GM19240 (cell line): ENCODE data around the gene PPP2R2C.

Source experiments
- DNase-seq: peaks from one replicate; pipeline ENCODE4 v3.0.0; 2011; ENCODE audit warnings: low spot score; ENCODE audit not compliant: insufficient read length

The PPP2R2C gene

GRCh38 chr4:6332042-6332668 lies 140.3 kb downstream of the PPP2R2C start:
- no peak for DNase-seq

GRCh38 chr4:6331468-6331867 lies 140.9 kb downstream of the PPP2R2C start:
- no peak for DNase-seq

DNA sequence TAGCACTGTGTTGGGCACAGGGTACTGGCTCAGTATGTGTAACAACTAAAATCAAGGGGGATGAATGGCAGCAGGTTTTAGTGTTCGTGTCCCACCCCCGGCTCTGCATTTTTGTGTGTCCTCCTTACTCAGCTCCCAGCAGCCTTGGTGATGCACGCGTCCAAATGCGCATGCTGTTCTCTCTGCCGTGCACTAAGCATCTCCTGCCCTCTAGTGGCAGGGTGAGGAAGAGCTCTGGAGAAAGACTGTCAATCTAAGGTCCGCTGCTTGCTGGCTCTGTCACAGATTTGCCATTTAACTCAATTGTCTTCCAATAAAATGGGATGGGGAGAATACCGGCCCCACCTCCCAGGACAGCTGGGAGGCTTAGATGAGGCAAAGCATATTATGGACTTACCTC lies 141.4 kb downstream of the PPP2R2C start:
- DNase-seq, result no peak

- no peak for DNase-seq
These were observed 142.0 kb downstream of the PPP2R2C start for GRCh38 chr4:6330384-6330767.

DNA sequence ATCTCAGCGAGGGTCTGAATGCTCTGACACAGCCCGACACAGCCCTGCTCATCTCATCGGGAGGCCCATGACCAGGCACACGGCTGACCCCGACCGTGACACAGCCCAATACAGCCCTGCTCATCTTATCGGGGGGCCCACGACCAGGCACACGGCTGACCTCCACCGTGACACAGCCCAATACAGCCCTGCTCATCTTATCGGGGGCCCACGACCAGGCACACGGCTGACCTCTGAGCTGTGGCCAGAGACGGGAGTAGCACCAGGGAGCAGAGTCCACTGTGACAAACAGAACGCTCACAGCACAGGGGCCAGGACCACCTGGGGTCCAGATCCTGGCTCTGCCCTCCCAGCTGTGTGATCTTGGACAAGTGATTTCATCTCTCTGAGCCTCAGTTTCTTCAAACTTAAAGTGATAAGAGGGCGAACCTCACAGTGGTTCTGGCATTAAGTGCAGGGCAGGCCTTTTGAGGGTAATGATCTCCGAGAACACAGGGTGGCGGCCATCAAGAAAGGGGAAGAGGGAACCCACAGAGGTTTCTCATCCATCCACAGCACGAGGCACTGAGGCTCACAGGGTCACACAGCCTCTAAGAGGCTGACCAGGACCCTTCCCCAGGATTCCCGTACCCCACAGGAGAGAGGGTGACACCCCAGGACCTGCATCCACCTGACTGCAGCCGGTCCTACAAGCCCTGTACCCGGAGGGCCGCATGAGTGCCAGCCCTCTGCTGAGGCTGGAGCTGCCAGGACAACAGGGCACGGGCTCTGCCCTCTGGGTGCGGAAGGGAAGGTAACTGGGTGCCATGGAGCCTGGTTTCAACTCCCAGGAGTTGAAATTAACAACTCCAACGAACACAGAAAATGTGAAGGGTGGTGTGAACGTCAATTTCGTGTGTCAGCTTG lies 142.7 kb downstream of the PPP2R2C start:
- no peak for DNase-seq

GRCh38 chr4:6328526-6328925 lies 143.9 kb downstream of the PPP2R2C start:
- no peak for DNase-seq

DNA sequence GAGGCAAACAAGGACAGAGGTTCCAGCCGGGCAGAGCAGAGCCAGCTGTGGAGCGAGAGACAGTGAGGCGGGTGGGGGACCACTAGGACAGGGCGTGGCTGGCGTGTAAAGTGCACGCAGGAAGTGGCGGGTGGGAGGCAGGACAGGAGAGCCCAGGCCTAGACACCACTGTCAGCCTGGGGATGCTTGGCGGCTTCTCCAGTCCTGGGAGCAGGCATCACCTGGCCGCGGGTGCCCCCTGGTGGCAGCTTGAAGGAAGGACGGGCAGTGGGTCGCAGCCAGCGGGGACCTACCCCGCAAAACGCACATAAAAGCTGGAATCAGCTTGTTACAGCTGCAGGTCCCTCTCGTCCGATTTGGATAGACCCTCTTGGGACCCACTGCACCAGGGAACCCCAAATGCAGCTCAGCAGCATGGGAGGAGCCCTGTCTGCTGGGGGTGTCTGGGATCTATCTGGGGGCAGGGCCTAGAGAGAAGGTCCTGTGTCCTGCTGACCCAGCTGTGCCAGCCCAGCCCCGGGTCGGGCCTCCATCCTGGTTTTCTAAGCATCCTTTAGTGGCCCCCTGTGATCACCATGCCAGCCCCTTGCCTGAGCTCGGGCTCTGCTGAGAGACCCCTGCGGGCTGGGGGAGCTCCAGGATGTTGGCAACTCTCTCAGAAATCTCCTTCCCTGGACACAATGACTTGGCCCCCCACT lies 145.0 kb downstream of the PPP2R2C start:
- peak; percentile 83 for DNase-seq

- DNase-seq, result no peak
These were observed 145.9 kb downstream of the PPP2R2C start for GRCh38 chr4:6326312-6327060.

DNA sequence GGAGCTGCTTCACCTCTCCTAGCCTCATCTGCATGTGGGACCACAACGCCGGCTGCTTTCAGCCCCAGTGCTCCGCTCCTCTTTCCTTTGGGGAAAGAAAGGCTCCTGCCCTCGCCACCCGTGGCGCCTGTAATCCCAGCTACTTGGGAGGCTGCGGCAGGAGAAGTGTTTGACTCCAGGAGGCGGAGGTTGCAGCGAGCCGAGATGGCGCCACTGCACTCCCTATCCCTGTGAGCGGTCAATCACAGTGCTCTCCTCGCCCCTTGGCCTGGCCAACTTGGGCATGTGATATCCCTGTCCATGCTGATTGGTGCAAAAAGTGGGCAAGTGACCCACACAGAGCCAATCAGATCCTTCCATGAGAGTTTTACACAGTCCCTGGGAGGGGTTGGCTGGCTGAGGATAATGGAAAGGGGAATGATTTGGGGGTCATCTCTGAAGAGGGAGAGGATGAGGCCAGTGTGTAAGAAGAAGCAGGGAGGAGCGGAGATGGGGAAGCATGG lies 146.6 kb downstream of the PPP2R2C start:
- no peak for DNase-seq

GRCh38 chr4:6324999-6325787 lies 147.2 kb downstream of the PPP2R2C start:
- no peak for DNase-seq

DNA sequence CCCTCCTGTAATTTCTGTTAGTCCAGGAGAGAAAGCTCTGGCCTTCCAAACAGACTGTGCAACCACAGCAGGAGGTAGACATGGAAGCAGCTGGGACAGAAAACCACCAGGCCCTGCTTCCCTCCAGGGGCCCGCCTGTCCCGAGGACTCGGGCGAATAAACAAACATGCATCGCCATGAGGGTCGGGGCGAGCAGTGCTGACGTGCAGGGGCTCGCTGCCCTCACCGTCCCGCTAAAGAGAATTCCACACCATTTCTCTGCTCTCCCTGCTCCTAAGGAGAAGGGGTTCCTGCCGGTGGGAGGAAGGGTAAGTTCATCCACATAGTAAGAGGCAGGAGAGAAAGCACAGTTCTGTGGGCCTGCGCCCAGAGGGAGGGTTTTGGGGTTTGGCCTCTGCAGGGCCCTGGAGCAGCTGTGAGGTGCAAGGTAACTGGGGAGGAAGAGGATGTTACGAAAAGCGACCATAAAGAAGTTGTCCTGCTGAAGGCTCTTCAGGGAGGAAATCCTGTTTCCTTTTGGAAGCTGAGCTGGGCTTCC lies 147.9 kb downstream of the PPP2R2C start:
- DNase-seq, result no peak

DNA sequence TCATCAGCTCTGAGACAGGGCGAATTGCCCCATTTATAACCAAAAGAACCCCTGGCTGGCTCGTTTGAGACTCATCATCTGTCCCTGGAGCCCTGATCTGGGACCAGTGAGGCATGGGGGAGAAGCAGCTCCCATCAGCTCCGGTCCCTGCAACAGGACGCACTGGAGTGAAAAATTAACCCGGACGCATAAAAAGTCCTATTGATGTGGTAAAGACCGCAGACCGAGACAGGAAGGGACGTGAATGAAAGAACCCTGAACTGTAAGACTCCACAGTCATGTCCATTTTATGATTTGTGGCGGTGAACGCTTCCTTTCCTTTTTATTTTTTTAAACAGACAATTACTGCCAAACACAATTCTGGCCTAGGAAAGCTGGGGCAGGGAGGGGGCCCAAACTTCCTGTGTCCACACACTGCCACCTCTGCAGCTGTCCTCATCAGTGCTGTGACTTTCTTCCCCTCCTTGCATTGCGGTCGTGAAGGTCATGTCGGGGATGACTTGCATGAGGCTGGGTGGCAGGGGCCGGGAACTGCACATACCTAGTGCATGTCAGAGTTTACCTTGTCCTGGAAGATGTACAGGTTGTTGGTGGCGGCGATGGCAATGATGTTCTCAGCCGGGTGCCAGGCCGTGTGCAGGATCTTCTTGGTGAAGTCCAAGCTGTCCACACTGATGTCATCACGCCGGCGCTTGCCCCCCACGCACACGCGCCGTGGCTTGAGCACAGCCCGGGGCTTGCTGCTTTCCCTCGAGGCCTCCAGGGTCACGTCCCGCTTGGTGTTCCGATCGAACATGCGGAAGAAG lies 149.4 kb downstream of the PPP2R2C start:
- DNase-seq, result no peak

DNA sequence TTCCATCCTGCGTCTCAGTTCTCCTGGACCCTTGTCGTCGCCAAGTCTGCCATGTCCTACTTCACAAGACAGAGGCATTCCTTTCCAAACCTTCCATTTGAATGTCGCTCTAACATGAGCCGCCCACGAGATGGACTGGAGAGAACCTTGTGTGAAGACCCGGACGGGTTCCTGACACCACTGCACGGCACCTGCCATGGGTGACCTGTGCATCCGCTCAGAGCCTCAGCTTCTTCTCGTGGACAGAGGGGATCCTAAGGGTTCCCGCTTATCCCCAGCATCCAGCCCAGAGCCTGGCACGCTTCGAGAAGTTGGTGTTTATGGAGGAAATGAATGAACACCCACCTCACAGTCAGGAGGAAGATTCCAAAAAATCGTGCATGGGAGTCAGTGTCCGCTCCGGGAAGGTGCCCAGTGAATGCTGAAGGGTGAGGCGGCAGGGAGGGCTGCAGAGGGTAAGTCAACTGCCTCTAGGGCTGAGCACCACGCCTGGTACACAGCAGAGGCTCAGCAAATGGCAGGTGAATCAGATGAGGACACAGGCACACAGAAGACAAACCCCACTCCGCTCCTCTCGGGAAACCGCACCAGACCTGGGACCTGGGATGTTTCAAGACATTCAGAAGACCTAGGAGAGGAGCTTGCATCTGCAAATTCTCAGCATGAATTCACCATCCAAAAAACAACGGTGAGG lies 150.2 kb downstream of the PPP2R2C start:
- no peak for DNase-seq

- DNase-seq, result no peak
These were observed 151.1 kb downstream of the PPP2R2C start for GRCh38 chr4:6321361-6321760.

- no peak for DNase-seq
These were observed 151.8 kb downstream of the PPP2R2C start for GRCh38 chr4:6320663-6321062.

DNA sequence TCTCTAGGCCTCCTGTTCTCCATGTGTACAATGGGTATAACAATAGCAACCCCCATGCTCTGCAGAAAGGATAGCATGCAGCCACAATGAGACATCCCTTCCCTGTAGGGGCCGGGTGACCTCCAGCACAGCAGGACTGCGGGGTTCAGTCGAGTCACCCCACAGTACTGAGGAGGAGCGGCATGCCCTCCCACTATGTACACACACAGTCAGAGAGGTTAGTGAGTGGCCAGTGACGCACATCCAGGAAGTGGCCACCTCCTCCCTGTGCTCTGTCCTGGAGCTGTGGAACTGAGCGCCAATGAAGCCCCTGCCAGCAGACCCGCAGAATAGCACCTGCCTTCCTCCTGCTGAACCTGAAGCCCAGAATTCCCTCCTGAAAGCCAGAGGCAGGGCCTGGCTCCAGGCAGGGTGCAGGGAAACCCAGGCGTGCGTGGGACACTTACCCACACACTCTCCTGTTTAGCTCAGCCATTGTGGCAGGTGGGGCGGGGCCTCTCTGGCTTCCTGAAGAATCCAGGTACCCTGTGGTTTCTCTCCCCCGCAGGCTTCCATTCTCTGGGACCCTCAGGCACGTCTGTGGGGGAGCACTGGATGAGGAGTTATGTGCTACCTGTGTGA lies 152.8 kb downstream of the PPP2R2C start:
- no peak for DNase-seq

DNA sequence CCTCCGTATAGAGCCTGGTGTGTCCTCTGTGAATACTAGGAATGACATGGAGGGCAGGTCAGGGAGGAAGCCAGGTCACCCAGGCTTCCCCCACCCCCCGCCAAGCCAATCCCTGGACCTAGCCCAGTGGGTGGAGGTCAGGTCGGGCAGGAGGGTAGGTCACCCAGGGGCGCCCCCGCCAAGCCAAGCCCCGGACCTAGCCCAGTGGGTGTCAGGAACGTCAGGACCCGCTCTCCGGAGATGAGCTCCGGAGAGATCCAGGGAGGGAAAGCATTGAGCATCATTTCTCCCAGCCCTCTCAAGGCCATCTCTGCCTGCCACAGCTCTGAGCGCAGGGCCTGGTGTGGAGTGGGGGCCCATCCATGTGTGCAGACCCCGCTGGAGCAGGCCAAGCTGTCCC lies 154.2 kb downstream of the PPP2R2C start:
- DNase-seq, result no peak

DNA sequence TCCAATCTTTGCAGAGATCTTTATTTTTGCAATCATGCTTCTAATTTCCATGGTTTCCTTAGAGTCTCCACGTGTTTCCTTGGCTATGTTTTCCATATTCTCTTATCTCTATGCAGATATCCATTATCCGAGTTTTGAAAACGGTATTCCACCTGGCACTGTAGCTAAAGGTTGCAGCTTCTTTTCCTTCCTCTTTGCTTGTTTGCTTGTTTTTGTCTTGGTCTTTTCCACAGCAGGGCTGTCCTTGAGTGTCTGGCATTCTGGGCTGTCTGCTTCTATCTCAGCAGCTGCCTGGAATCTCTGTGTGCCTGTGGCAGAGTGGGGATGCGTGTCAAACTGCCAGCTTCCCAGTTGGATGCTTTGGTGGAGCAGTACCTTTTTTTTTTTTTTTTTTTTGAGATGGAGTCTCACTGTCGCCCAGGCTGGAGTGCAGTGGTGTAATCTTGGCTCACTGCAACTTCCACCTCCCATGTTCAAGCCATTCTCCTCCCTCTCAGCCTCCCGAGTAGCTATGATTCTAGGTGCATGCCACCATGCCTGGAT lies 155.9 kb downstream of the PPP2R2C start:
- DNase-seq, result no peak
